K562 (cell line): ENCODE results near the gene BCAS2. TPM values are rescaled to one million over a fixed set of nuclear protein-coding genes. Genes with fewer than 3 reads are reported as not detected.
A peak's percentile ranks its signal among the peaks of the same experiment; 100 is the strongest.

Experiments used
- CEBPG ChIP-seq, 3 experiments: fragments of 200-800 bp in 1 of 3; sonication (Bioruptor generic) in 1 of 3; sonication (generic) in 1 of 3; formaldehyde crosslinking in 1 of 3; IDR thresholded peaks in 2 of 3; conservative IDR thresholded peaks in 1 of 3; 2 replicates each; pipeline versions ENCODE4 v1.6.1 to v1.8.0; 2016 to 2022; ENCODE audit warnings: missing compliant biosample characterization in 2 of 3, missing genetic modification characterization in 2 of 3, mild to moderate bottlenecking in 1 of 3, missing genetic modification reagents in 1 of 3
- JUNB ChIP-seq: fragments of 450-650 bp; formaldehyde crosslinking; conservative IDR thresholded peaks from 2 replicates; pipeline ENCODE4 v1.4.0; 2020; ENCODE audit warnings: mild to moderate bottlenecking
- MTA2 ChIP-seq: fragments of 450-650 bp; IDR thresholded peaks from 2 replicates; pipeline ENCODE4 v1.6.1; 2016; ENCODE audit warnings: low read depth
- NFRKB ChIP-seq: fragments of 450-650 bp; IDR thresholded peaks from 2 replicates; pipeline ENCODE4 v1.6.1; 2016; ENCODE audit warnings: low read depth
- RAD21 ChIP-seq, 2 experiments: fragments of 250-450 bp in 1 of 2; fragments of 450-650 bp in 1 of 2; sonication (Bioruptor Pico) in 1 of 2; formaldehyde crosslinking in 1 of 2; IDR thresholded peaks in 1 of 2; conservative IDR thresholded peaks in 1 of 2; 2 replicates each; pipeline versions ENCODE4 v1.4.0 to v1.8.0; 2020 to 2022; ENCODE audit warnings: mild to moderate bottlenecking in 2 of 2, moderate library complexity in 1 of 2
- RBM14 ChIP-seq: fragments of 200-400 bp; formaldehyde crosslinking; IDR thresholded peaks from 2 replicates; pipeline ENCODE4 v1.6.1; 2018; ENCODE audit warnings: low read depth, mild to moderate bottlenecking, low read length, moderate library complexity, borderline replicate concordance; ENCODE audit not compliant: insufficient read depth
- SMARCC2 ChIP-seq: fragments of 450-650 bp; IDR thresholded peaks from 2 replicates; pipeline ENCODE4 v1.6.1; 2017; ENCODE audit warnings: antibody characterized with exemption, moderate library complexity, mild to moderate bottlenecking, low read depth
- STAT5B ChIP-seq: fragments of 250-450 bp; sonication (Bioruptor Pico); IDR thresholded peaks from 2 replicates; pipeline ENCODE4 v1.8.0; 2021; ENCODE audit warnings: mild to moderate bottlenecking, inconsistent platforms
- TGIF2 ChIP-seq: sonication (generic); formaldehyde crosslinking; IDR thresholded peaks from 2 replicates; pipeline ENCODE4 v1.8.1; 2022; ENCODE audit warnings: mild to moderate bottlenecking, missing genetic modification reagents, moderate library complexity
- polyA plus RNA-seq, 8 experiments: library from polyadenylated mRNA; depleted of rRNA in 4 of 8; stranded (reverse) in 5 of 8; unstranded in 3 of 8; fragments of >200 nt; fragmentation: Nextera tagmentation in 2 of 8; fragmentation: Illumina TruSeq in 1 of 8; extraction: Ambion mirVana in 2 of 8; extraction: Trizol in 1 of 8; gene quantifications; 2 replicates each; pipeline versions ENCODE4 v1.2.1 to v1.2.3, GENCODE V29; 2011 to 2014; ENCODE audit warnings: inconsistent platforms in 1 of 8, missing spikeins in 1 of 8
- total RNA-seq, 7 experiments: library from RNA; depleted of rRNA in 6 of 7; stranded (reverse); fragments of >200 nt in 6 of 7; fragmentation: Illumina TruSeq in 2 of 7; extraction: Trizol in 2 of 7; gene quantifications; 2 replicates each; pipeline versions ENCODE4 v1.2.1 to v1.2.3, GENCODE V29; 2011 to 2021; ENCODE audit warnings: low replicate concordance in 1 of 7
- TF ChIP-seq, protein P1 (sequence below): fragments of 450-650 bp; IDR thresholded peaks from 2 replicates; pipeline ENCODE4 v1.6.1; 2016; ENCODE audit warnings: mild to moderate bottlenecking, moderate library complexity
- TF ChIP-seq, protein P2 (sequence below), 3 experiments: fragments of 200-800 bp in 1 of 3; sonication (Bioruptor generic) in 1 of 3; sonication (generic) in 1 of 3; formaldehyde crosslinking in 1 of 3; IDR thresholded peaks; 2 replicates each; pipeline versions ENCODE4 v1.6.1 to v1.8.0; 2016 to 2022; ENCODE audit warnings: mild to moderate bottlenecking in 2 of 3, missing compliant biosample characterization in 2 of 3, missing genetic modification characterization in 2 of 3, missing genetic modification reagents in 1 of 3

The BCAS2 gene
- total and polyA plus RNA-seq, 9 of the 15 experiments (the other 6 are each of a cell fraction or from before 2014, with no cell fraction given), result 59.3 to 183 (median 81.1) TPM

- TF ChIP-seq, protein P1, sequence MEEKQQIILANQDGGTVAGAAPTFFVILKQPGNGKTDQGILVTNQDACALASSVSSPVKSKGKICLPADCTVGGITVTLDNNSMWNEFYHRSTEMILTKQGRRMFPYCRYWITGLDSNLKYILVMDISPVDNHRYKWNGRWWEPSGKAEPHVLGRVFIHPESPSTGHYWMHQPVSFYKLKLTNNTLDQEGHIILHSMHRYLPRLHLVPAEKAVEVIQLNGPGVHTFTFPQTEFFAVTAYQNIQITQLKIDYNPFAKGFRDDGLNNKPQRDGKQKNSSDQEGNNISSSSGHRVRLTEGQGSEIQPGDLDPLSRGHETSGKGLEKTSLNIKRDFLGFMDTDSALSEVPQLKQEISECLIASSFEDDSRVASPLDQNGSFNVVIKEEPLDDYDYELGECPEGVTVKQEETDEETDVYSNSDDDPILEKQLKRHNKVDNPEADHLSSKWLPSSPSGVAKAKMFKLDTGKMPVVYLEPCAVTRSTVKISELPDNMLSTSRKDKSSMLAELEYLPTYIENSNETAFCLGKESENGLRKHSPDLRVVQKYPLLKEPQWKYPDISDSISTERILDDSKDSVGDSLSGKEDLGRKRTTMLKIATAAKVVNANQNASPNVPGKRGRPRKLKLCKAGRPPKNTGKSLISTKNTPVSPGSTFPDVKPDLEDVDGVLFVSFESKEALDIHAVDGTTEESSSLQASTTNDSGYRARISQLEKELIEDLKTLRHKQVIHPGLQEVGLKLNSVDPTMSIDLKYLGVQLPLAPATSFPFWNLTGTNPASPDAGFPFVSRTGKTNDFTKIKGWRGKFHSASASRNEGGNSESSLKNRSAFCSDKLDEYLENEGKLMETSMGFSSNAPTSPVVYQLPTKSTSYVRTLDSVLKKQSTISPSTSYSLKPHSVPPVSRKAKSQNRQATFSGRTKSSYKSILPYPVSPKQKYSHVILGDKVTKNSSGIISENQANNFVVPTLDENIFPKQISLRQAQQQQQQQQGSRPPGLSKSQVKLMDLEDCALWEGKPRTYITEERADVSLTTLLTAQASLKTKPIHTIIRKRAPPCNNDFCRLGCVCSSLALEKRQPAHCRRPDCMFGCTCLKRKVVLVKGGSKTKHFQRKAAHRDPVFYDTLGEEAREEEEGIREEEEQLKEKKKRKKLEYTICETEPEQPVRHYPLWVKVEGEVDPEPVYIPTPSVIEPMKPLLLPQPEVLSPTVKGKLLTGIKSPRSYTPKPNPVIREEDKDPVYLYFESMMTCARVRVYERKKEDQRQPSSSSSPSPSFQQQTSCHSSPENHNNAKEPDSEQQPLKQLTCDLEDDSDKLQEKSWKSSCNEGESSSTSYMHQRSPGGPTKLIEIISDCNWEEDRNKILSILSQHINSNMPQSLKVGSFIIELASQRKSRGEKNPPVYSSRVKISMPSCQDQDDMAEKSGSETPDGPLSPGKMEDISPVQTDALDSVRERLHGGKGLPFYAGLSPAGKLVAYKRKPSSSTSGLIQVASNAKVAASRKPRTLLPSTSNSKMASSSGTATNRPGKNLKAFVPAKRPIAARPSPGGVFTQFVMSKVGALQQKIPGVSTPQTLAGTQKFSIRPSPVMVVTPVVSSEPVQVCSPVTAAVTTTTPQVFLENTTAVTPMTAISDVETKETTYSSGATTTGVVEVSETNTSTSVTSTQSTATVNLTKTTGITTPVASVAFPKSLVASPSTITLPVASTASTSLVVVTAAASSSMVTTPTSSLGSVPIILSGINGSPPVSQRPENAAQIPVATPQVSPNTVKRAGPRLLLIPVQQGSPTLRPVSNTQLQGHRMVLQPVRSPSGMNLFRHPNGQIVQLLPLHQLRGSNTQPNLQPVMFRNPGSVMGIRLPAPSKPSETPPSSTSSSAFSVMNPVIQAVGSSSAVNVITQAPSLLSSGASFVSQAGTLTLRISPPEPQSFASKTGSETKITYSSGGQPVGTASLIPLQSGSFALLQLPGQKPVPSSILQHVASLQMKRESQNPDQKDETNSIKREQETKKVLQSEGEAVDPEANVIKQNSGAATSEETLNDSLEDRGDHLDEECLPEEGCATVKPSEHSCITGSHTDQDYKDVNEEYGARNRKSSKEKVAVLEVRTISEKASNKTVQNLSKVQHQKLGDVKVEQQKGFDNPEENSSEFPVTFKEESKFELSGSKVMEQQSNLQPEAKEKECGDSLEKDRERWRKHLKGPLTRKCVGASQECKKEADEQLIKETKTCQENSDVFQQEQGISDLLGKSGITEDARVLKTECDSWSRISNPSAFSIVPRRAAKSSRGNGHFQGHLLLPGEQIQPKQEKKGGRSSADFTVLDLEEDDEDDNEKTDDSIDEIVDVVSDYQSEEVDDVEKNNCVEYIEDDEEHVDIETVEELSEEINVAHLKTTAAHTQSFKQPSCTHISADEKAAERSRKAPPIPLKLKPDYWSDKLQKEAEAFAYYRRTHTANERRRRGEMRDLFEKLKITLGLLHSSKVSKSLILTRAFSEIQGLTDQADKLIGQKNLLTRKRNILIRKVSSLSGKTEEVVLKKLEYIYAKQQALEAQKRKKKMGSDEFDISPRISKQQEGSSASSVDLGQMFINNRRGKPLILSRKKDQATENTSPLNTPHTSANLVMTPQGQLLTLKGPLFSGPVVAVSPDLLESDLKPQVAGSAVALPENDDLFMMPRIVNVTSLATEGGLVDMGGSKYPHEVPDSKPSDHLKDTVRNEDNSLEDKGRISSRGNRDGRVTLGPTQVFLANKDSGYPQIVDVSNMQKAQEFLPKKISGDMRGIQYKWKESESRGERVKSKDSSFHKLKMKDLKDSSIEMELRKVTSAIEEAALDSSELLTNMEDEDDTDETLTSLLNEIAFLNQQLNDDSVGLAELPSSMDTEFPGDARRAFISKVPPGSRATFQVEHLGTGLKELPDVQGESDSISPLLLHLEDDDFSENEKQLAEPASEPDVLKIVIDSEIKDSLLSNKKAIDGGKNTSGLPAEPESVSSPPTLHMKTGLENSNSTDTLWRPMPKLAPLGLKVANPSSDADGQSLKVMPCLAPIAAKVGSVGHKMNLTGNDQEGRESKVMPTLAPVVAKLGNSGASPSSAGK, result peak; percentile 83
- TF ChIP-seq MTA2, result peak; percentile 4; the same call in 1 of the 2 replicates
- no peak for TF ChIP-seq TGIF2 (CRISPR knock-in tag)
- TF ChIP-seq NFRKB, result peak; percentile 98
- TF ChIP-seq JUNB (CRISPR knock-in tag), result no peak
- TF ChIP-seq SMARCC2, result no peak
- TF ChIP-seq, protein P2, sequence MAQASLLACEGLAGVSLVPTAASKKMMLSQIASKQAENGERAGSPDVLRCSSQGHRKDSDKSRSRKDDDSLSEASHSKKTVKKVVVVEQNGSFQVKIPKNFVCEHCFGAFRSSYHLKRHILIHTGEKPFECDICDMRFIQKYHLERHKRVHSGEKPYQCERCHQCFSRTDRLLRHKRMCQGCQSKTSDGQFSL (CRISPR knock-in tag; IDR thresholded peaks at IDR 0.05), result no peak
- TF ChIP-seq, protein P2 (tag; IDR thresholded peaks at IDR 0.05), result 0 out of 4 replicates have a peak, but pooled peaks of 1 of the 2 experiments have one; percentile 15
- TF ChIP-seq RAD21 (CRISPR knock-in tag; conservative IDR thresholded peaks at IDR 0.05 in 1 of 2, IDR thresholded peaks at IDR 0.05 in 1 of 2), result peak in 1 of 2 experiments; percentile 12; a peak in 2 of 4 replicates
- peak; percentile 83 for TF ChIP-seq CEBPG (CRISPR knock-in tag; IDR thresholded peaks at IDR 0.05)
- peak; percentile 85 to 97 for TF ChIP-seq CEBPG (tag; conservative IDR thresholded peaks at IDR 0.05 in 1 of 2, IDR thresholded peaks at IDR 0.05 in 1 of 2)
- TF ChIP-seq RBM14, result no peak
- no peak for TF ChIP-seq STAT5B
Observed at GRCh38 chr1:114581335-114582287, at the start of gene BCAS2 (continued).
